Measurements from ENCODE around the gene PHLDA1. TPM values are rescaled to one million over a fixed set of nuclear protein-coding genes. Genes with fewer than 3 reads are reported as not detected.

The PHLDA1 gene
- total and polyA plus RNA-seq, 2 of the 13 experiments (the other 11 are each of a cell fraction or from before 2014, with no cell fraction given) = 33.8 to 41.0 TPM

DNA sequence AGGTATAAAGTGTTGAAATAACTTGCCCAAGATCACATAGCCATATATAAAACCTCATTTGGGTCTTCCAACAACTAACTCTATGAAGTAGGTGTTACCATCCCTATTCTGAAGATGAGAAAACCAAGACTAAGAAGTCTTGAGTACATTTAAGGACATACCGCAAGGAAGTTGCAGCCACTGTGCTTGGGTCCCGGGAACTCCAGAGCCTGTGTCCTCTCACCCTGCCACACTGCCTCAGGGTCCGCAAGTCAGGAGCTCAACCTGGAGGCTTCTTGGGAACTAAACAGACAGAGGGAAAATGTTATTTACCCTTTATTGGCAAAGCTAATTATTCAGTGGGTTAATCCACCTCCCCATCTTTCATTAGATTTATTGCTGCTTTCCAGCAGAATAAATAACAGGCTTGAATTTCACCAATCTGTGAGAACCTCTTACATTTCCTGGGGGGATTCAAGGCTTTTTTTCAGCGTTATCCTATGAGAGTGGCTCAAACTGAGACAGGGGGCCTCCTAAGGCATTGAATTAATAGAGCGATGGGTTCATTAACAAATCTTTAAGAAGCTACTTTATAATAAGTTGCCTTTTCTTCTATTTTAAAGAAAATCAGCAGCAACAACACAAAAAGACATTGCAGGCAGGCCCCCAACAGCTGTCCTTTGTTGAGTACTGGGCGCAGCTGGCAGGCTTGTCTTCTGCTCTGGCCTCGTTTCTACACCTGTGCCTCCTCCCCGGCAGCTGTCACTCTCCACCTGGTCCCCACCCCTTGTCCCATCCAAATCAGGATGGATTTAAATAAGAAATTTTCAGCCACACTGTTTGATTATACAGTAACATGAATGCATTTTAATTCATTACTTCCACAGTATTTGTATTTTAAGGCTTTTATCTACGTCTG, 25.3 kb downstream of the PHLDA1 start:
- TF ChIP-seq, protein P1, sequence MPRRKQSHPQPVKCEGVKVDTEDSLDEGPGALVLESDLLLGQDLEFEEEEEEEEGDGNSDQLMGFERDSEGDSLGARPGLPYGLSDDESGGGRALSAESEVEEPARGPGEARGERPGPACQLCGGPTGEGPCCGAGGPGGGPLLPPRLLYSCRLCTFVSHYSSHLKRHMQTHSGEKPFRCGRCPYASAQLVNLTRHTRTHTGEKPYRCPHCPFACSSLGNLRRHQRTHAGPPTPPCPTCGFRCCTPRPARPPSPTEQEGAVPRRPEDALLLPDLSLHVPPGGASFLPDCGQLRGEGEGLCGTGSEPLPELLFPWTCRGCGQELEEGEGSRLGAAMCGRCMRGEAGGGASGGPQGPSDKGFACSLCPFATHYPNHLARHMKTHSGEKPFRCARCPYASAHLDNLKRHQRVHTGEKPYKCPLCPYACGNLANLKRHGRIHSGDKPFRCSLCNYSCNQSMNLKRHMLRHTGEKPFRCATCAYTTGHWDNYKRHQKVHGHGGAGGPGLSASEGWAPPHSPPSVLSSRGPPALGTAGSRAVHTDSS (CRISPR knock-in tag; conservative IDR thresholded peaks at IDR 0.05) = no peak
- TF ChIP-seq, protein P2, sequence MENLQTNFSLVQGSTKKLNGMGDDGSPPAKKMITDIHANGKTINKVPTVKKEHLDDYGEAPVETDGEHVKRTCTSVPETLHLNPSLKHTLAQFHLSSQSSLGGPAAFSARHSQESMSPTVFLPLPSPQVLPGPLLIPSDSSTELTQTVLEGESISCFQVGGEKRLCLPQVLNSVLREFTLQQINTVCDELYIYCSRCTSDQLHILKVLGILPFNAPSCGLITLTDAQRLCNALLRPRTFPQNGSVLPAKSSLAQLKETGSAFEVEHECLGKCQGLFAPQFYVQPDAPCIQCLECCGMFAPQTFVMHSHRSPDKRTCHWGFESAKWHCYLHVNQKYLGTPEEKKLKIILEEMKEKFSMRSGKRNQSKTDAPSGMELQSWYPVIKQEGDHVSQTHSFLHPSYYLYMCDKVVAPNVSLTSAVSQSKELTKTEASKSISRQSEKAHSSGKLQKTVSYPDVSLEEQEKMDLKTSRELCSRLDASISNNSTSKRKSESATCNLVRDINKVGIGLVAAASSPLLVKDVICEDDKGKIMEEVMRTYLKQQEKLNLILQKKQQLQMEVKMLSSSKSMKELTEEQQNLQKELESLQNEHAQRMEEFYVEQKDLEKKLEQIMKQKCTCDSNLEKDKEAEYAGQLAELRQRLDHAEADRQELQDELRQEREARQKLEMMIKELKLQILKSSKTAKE (CRISPR knock-in tag; IDR thresholded peaks at IDR 0.05; ENCODE audit: borderline replicate concordance) = no peak
- TF ChIP-seq LRRFIP1 (CRISPR knock-in tag; conservative IDR thresholded peaks at IDR 0.05) (no peak), BHLHE40 (IDR thresholded peaks at IDR 0.05; ENCODE audit: low read length) (no peak), PRPF4 (IDR thresholded peaks at IDR 0.05; ENCODE audit: low read depth, low read length, poor library complexity, severe bottlenecking) (no peak), MEIS2 (CRISPR knock-in tag; IDR thresholded peaks at IDR 0.05) (no peak), STAT5B (CRISPR knock-in tag; IDR thresholded peaks at IDR 0.05) (no peak), SP5 (CRISPR knock-in tag; IDR thresholded peaks at IDR 0.05; ENCODE audit: borderline replicate concordance, low read depth) (no peak), ZNF230 (CRISPR knock-in tag; IDR thresholded peaks at IDR 0.05) (no peak), SOX13 (IDR thresholded peaks at IDR 0.05) (no peak), SOX13 (CRISPR knock-in tag; conservative IDR thresholded peaks at IDR 0.05 in 1 of 2, IDR thresholded peaks at IDR 0.05 in 1 of 2) (no peak), ZNF251 (CRISPR knock-in tag; IDR thresholded peaks at IDR 0.05) (no peak), ZNF549 (CRISPR knock-in tag; IDR thresholded peaks at IDR 0.05) (no peak), ZC3H13 (CRISPR knock-in tag; IDR thresholded peaks at IDR 0.05) (no peak)
- TF ChIP-seq, protein P3, sequence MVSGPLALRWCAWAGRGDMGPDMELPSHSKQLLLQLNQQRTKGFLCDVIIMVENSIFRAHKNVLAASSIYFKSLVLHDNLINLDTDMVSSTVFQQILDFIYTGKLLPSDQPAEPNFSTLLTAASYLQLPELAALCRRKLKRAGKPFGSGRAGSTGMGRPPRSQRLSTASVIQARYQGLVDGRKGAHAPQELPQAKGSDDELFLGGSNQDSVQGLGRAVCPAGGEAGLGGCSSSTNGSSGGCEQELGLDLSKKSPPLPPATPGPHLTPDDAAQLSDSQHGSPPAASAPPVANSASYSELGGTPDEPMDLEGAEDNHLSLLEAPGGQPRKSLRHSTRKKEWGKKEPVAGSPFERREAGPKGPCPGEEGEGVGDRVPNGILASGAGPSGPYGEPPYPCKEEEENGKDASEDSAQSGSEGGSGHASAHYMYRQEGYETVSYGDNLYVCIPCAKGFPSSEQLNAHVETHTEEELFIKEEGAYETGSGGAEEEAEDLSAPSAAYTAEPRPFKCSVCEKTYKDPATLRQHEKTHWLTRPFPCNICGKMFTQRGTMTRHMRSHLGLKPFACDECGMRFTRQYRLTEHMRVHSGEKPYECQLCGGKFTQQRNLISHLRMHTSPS (CRISPR knock-in tag; IDR thresholded peaks at IDR 0.05; ENCODE audit: low read depth) = no peak
- ATAC-seq (no peak), DNase-seq (ENCODE audit: low spot score) (no peak), FAIRE-seq (no peak)
- H2AFZ ChIP-seq (ENCODE audit: low read length) = no peak overlapping the region
- 94% methylated on average over 9 of the region's 9 CpGs for WGBS (ENCODE audit: low lambda C conversion rate)
- intact Hi-C loops (cut with micrococcal nuclease; ENCODE audit: unreplicated experiment) = no loop called here
- ChIA-PET CTCF (ENCODE audit: low intra/inter-chr PET ratio, low total read pairs) (no interaction called here), POLR2A (no interaction called here)
- H3K79me2 ChIP-seq (ENCODE audit: insufficient read depth, low read length) = no peaks in the 10 kb centered on the region
- no peak overlapping the region for H3K27ac ChIP-seq (ENCODE audit: extremely low read length, insufficient read depth, low read length)
- H3K36me3 ChIP-seq (replicated peaks in 1 of 2; ENCODE audit: control insufficient read depth in 1 of 2, insufficient read depth in 2 of 2, low read length in 2 of 2) = no peaks in the 10 kb centered on the region
- H3K4me2 ChIP-seq (ENCODE audit: low read depth, low read length) = no peak overlapping the region
- no peaks in the 10 kb centered on the region for H4K20me1 ChIP-seq (ENCODE audit: insufficient read depth, low read length)
- H3K9ac ChIP-seq (ENCODE audit: insufficient read depth, low read depth, low read length) = no peak overlapping the region
- no peak overlapping the region for H3K4me3 ChIP-seq (replicated peaks in 1 of 3; ENCODE audit: insufficient read depth in 1 of 3, low read depth in 2 of 3, low read length in 3 of 3)
- H3K27me3 ChIP-seq (ENCODE audit: control insufficient read depth in 1 of 2, insufficient read depth in 2 of 2, low read length in 2 of 2) = no peaks in the 10 kb centered on the region
- no TSS peak for BruUV-seq (replicated peaks)
- H3K9me3 ChIP-seq (ENCODE audit: low read length) = no peaks in the 10 kb centered on the region
- in situ Hi-C loops (cut with HindIII; ENCODE audit: extremely low pct_ligation_motif_present, low pct_unique_long_range_greater_than_20kb) = no loop called here
- peaks cover 37% of the 10 kb centered on the region for H3K4me1 ChIP-seq (ENCODE audit: insufficient read depth, low read length)
